Activated CD8-positive, alpha-beta T cell treated with anti-CD3 and anti-CD28 coated beads, Interleukin-2, amount 10 ng/mL, durations not matched to agents 7 days and 5 days (primary cell): ENCODE results near the gene GLT8D2. TPM values are rescaled to one million over a fixed set of nuclear protein-coding genes. Genes with fewer than 3 reads are reported as not detected.
A peak's percentile ranks its signal among the peaks of the same experiment; 100 is the strongest.

Experiments
- ATAC-seq: fragments of 150-1000 bp; cut with Tn5 transposase; one replicate; pipeline ENCODE4 v1.10.0; 2021; ENCODE audit warnings: moderate library complexity
- CTCF ChIA-PET: fragments of 350-600 bp; sonication (Branson Sonifier 250); formaldehyde crosslinking; loops from one replicate; lab custom pipeline; 2021; ENCODE audit warnings: antibody characterized with exemption; lab: Charles Lee
- POLR2A ChIA-PET: fragments of 350-600 bp; sonication (Branson Sonifier 250); formaldehyde crosslinking; loops from one replicate; lab custom pipeline; 2021; ENCODE audit warnings: antibody characterized with exemption; lab: Charles Lee
- DNase-seq: peaks from one replicate; pipeline ENCODE4 v3.0.0-alpha.2; 2020
- H3K27ac Mint-ChIP-seq: one replicate; pipeline ENCODE4 v1.8.0; 2021; ENCODE audit warnings: mild to moderate bottlenecking, mixed read lengths
- H3K27me3 Mint-ChIP-seq: one replicate; pipeline ENCODE4 v1.8.0; 2021; ENCODE audit warnings: low read depth, mixed read lengths
- H3K36me3 Mint-ChIP-seq: one replicate; pipeline ENCODE4 v1.8.0; 2021; ENCODE audit warnings: low read depth, mixed read lengths
- H3K4me1 Mint-ChIP-seq: one replicate; pipeline ENCODE4 v1.8.0; 2021; ENCODE audit warnings: low read depth, mixed read lengths
- H3K4me3 Mint-ChIP-seq: one replicate; pipeline ENCODE4 v1.8.0; 2021; ENCODE audit warnings: mild to moderate bottlenecking, mixed read lengths
- H3K9me3 Mint-ChIP-seq: one replicate; pipeline ENCODE4 v1.8.0; 2022; ENCODE audit warnings: mixed read lengths; ENCODE audit not compliant: insufficient read depth
- total RNA-seq, 2 experiments: library from RNA; stranded (reverse); gene quantifications; one replicate each; pipeline ENCODE4 v1.2.3, GENCODE V29; 2021

The GLT8D2 gene
- total RNA-seq, 2 experiments from 2014 or later: not detected

DNA sequence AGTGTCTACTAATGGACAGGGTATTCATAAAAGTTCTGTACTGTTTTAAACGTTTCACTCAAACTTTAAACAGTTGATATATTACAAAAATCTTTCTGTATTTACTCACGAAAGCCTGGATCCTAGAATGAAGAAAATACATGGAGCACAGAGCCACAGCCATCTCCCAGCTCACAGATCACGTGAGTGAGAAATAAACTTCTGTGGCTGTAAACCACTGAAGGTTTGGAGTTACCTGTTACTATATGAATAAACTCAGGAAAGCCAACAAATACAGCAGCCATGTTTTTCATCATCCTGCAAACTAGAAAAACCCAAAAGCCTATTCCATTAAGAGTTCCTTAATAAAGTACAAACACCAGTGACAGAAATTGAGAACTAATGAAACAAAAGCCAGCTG lies 85.2 kb downstream of the GLT8D2 start:
- ChIA-PET CTCF (interaction anchor here (1.1 to 4.2 kb wide), 7 partner anchors 8 to 144 kb away, joined by 3 to 22 read pairs (median 10); partner anchors contain the start of gene HSP90B1), POLR2A (interaction anchor here (1.0 to 4.3 kb wide), 7 partner anchors 10 to 99 kb away, joined by 3 to 80 read pairs (median 6); partner anchors contain the start of genes HCFC2 and HSP90B1)
- Mint-ChIP-seq H3K36me3 (peaks cover 27% of the 10 kb centered on the region), H3K9me3 (no peaks in the 10 kb centered on the region), H3K27ac (peak overlapping the region; percentile 96), H3K4me1 (peaks cover 49% of the 10 kb centered on the region), H3K4me3 (peak overlapping the region; percentile 95), H3K27me3 (no peaks in the 10 kb centered on the region)
- DNase-seq (no peak), ATAC-seq (no peak)

DNA sequence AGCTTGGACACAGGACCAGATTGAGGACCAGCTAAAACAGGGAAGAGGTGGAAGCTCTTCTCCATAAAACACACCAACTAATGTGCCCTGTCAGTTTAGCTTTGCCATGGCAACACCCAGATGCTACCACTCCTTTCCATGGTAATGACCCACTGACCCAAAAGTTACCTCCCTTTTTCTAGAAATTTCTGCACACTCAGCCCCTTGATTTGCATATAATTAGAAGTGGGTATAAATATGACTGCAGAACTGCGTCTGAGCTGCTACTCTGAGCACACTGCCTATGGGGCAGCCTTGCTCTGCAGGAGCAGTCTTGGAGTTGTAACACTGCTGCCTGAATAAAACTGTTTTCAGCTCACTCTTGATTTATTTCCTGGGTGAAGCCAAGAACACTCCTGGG lies 87.5 kb downstream of the GLT8D2 start:
- ChIA-PET POLR2A (no interaction called here), CTCF (interaction anchor here (0.9 to 1.3 kb wide), 3 partner anchors 9 to 79 kb away, joined by 3 read pairs; no protein-coding TSS in a partner anchor)
- Mint-ChIP-seq H3K4me3 (no peak overlapping the region), H3K4me1 (peaks cover 33% of the 10 kb centered on the region), H3K27me3 (no peaks in the 10 kb centered on the region), H3K9me3 (no peaks in the 10 kb centered on the region), H3K27ac (no peak overlapping the region), H3K36me3 (peaks cover 12% of the 10 kb centered on the region)
- ATAC-seq (no peak), DNase-seq (no peak)

DNA sequence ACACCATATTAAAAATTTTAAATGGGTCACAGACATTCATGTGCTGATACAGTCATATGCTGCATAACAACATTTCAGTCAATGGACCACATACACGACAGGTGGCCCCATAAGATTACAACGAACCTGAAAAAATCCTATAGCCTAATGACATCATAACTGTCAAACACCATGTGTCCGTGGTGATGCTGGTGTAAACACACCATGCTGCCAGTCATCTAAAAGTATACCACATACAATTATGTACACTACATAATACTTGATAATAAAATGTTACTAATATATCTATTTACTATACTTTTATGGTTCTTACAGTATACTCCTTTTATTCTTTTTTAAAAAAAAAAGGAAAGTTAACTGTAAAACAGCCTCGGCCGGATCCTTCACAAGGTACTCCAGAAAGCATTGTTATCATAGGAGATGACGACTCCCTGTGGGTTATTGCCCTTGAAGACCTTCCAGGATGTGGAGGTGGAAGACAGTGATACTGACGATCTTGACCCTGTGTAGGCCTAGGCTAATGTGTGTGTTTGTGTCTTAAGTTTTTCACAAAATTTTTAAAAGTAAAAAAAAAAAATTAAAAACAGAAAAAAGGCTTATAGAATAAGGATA lies 89.3 kb downstream of the GLT8D2 start:
- ChIA-PET POLR2A (interaction anchor here (1.1 kb wide), 1 partner anchor 11 kb away, joined by 3 read pairs; no protein-coding TSS in a partner anchor), CTCF (no interaction called here)
- peaks cover 32% of the 10 kb centered on the region for H3K4me1 Mint-ChIP-seq
- ATAC-seq (no peak), DNase-seq (no peak)
- H3K4me3 Mint-ChIP-seq: no peak overlapping the region
- H3K9me3 Mint-ChIP-seq: no peaks in the 10 kb centered on the region
- H3K36me3 Mint-ChIP-seq: peaks cover 12% of the 10 kb centered on the region
- no peak overlapping the region for H3K27ac Mint-ChIP-seq
- H3K27me3 Mint-ChIP-seq: no peaks in the 10 kb centered on the region

DNA sequence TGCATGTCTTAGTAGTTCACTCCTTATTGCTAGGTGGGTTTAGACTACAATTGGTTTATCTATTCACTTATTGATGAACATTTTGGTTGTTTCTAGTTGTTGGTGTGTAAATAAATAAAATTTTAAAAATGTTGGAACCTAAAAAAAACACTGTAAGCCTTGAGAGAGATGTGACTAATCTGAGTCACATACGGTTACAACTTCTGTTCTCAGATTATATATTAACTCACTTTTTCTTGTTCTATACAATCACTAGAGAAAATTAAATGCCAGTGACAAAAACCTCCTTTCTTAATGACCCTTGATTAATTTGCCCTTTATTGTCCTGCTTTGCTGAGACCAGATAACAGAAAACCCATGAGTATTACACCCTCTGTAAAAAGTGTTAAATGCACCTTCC lies 91.4 kb downstream of the GLT8D2 start:
- H3K36me3 Mint-ChIP-seq: peaks cover 15% of the 10 kb centered on the region
- no peaks in the 10 kb centered on the region for H3K9me3 Mint-ChIP-seq
- POLR2A ChIA-PET: no interaction called here
- H3K27me3 Mint-ChIP-seq: no peaks in the 10 kb centered on the region
- H3K4me1 Mint-ChIP-seq: peaks cover 34% of the 10 kb centered on the region
- CTCF ChIA-PET: no interaction called here
- no peak for ATAC-seq
- H3K27ac Mint-ChIP-seq: no peak overlapping the region
- no peak for DNase-seq
- H3K4me3 Mint-ChIP-seq: no peak overlapping the region

DNA sequence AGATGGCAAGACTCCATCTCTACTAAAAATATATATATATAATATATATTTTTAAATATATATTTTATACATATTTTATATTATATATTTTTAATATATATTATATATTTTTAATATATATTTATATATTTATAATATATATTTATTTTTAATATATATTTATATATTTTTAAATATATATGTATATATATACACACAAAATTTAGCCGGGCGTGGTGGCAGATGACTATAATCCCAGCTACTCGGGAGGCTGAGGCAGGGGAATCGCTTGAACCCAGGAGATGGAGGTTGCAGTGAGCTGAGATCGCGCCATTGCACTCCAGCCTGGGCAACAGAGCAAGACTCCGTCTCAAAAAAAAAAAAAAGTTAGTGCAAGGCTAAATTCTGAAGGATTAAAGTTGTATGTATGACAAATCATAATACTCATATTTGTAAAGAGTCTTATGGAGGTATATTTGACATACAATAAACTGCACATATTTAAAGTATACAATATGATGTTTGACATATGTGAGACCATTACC lies 92.1 kb downstream of the GLT8D2 start:
- Mint-ChIP-seq H3K4me1 (peaks cover 33% of the 10 kb centered on the region), H3K27ac (peak overlapping the region; percentile 98)

DNA sequence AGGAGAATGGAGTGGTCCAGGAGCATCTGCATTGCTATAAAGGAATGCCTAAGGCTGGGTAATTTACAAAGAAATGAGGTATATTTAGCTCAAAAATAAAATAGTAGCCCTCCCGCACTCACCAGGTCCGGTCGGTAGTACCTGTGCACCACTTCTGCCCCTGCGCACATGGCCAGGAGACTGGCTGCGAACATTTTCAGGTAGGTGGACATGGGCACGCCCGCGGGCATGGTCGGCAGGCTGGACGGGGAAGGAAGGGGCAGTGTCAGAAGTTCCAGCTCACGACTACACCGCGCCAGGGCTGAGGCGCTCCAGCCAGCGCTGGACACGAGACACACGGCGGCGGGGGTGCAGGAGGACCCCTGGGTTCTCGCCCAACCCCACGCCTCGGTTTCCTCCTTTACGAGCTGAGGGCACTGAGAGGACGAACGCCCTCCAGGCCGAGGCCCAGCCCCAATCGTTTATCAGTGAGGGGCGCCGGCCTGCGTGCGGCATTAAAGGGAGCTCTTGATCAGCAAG lies 93.4 kb downstream of the GLT8D2 start:
- Mint-ChIP-seq H3K9me3 (no peaks in the 10 kb centered on the region), H3K36me3 (peaks cover 32% of the 10 kb centered on the region), H3K4me1 (peaks cover 41% of the 10 kb centered on the region), H3K4me3 (peak overlapping the region; percentile 98), H3K27me3 (no peaks in the 10 kb centered on the region), H3K27ac (peak overlapping the region; percentile 98)
- ATAC-seq (no peak), DNase-seq (peak; percentile 28)
- CTCF ChIA-PET: interaction anchor here (0.7 to 2.1 kb wide), 10 partner anchors 9 to 152 kb away, joined by 3 to 11 read pairs (median 6); partner anchors contain the start of genes HSP90B1 and TDG
- POLR2A ChIA-PET: interaction anchor here (0.6 to 6.7 kb wide), 13 partner anchors 9 to 108 kb away, joined by 3 to 80 read pairs (median 4); partner anchors contain the start of genes HCFC2, HSP90B1 and TDG

More for the DNA sequence above, 92.1 kb downstream of the GLT8D2 start:
- no peak for ATAC-seq
- no peak for DNase-seq
- CTCF ChIA-PET: interaction anchor here (2.0 kb wide), 1 partner anchor 74 kb away, joined by 10 read pairs; no protein-coding TSS in a partner anchor
- no peaks in the 10 kb centered on the region for H3K27me3 Mint-ChIP-seq
- no peaks in the 10 kb centered on the region for H3K9me3 Mint-ChIP-seq
- H3K36me3 Mint-ChIP-seq: peaks cover 21% of the 10 kb centered on the region
- H3K4me3 Mint-ChIP-seq: peak overlapping the region; percentile 98
- POLR2A ChIA-PET: interaction anchor here (0.6 to 6.7 kb wide), 2 partner anchors 8 to 61 kb away, joined by 3 to 80 read pairs; partner anchors contain the start of gene TDG

DNA sequence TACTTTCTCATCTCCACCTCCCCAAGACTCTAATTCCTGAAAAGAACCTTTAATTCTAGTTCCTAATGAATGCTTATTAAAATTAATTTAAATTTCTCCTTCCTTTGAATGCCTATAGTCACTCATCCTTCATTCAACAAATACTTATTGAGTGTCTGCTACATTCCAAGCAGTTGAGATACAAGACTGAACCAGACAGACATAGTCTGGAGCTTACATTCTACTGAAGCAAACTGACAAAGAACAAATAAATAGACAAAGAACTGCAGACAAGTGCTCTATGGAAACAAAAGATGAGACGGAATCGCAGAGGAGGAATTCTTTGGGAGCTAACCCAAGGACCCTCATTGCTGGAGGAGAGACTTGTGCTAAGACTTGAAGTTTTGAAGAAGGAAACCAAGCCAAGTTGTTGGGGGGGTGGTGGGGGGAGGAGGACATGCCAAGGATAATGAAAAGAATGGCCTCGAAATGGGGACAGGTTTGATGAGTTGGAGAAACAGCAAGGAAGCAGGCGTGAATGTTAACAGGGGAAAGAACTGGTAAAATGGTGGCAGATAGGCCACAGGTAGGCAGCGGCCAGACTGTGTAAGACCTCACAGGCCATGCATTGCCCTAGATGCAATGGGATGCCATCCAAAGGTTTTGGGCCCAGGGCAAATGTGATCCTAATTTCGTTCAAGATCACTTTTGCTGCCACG lies 94.0 kb downstream of the GLT8D2 start:
- POLR2A ChIA-PET: interaction anchor here (0.9 to 6.7 kb wide), 9 partner anchors 10 to 76 kb away, joined by 3 to 80 read pairs (median 6); partner anchors contain the start of genes HSP90B1 and TDG
- Mint-ChIP-seq H3K27me3 (no peaks in the 10 kb centered on the region), H3K36me3 (peaks cover 35% of the 10 kb centered on the region), H3K4me1 (peaks cover 42% of the 10 kb centered on the region), H3K27ac (peak overlapping the region; percentile 98), H3K4me3 (peak overlapping the region; percentile 98), H3K9me3 (no peaks in the 10 kb centered on the region)
- ATAC-seq (peak; percentile 6), DNase-seq (no peak)
- CTCF ChIA-PET: interaction anchor here (0.7 to 2.1 kb wide), 10 partner anchors 9 to 152 kb away, joined by 3 to 11 read pairs (median 6); partner anchors contain the start of genes HSP90B1 and TDG

DNA sequence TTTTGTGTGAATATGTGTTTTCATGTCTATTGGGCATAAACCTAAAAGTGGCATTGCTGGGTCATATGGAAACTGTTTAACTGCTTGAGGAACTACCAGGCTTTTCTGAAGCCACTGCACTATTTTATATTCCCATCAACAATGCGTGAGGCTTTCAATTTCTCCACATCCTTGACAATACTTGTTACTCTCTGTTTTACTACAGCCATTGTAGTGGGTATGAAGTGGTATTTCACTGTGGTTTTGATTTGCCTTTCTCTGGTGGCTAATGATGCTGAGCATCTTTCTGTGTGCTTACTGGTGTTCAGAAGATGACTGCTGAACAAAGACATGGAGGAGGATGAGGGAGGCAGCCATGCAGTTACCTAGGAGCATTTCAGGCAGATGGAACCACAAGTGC lies 97.5 kb downstream of the GLT8D2 start:
- DNase-seq: no peak
- POLR2A ChIA-PET: interaction anchor here (0.7 to 6.7 kb wide), 2 partner anchors 13 to 185 kb away, joined by 3 to 80 read pairs; partner anchors contain the start of gene TDG
- Mint-ChIP-seq H3K27me3 (no peaks in the 10 kb centered on the region), H3K4me1 (peaks cover 54% of the 10 kb centered on the region), H3K9me3 (no peaks in the 10 kb centered on the region), H3K27ac (peak overlapping the region; percentile 44), H3K4me3 (no peak overlapping the region), H3K36me3 (peaks cover 66% of the 10 kb centered on the region)
- CTCF ChIA-PET: interaction anchor here (1.5 kb wide), 1 partner anchor 14 kb away, joined by 5 read pairs; no protein-coding TSS in a partner anchor
- ATAC-seq: no peak

DNA sequence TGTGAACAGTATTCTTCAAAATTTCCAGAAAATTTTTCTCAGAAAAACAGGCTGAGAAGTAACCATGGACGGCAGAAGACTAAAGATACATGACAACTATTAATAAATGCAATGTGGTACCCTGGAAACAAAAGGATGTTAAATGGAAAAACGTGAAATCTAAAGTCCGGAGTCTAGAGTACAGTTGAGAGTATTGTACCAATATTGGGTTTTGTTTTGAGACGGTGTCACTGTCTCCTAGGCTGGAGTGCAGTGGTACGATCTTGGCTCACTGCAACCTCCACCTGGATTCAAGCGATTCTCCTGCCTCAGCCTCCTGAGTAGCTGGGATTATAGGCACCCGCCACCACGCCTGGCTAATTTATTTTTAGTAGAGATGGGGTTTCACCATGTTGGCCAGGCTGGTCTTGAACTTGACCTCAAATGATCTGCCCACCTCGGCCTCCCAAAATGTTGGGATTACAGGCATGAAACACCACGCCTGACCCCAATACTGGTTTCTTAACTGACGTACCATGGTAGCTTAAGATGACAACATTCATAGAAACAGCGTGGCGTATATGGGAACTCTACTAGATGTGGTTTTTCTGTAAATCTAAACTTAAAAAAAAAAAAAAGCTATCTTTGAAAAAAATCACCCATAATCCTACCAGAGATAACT lies 101.1 kb downstream of the GLT8D2 start:
- Mint-ChIP-seq H3K4me1 (peaks cover 43% of the 10 kb centered on the region), H3K9me3 (no peaks in the 10 kb centered on the region), H3K4me3 (no peak overlapping the region), H3K27me3 (no peaks in the 10 kb centered on the region), H3K27ac (peak overlapping the region; percentile 30), H3K36me3 (peaks cover 87% of the 10 kb centered on the region)
- DNase-seq (no peak), ATAC-seq (no peak)
- POLR2A ChIA-PET: interaction anchor here (0.8 to 2.9 kb wide), 5 partner anchors 12 to 19 kb away, joined by 3 to 9 read pairs (median 5); partner anchors contain the start of genes HSP90B1 and TDG
- CTCF ChIA-PET: interaction anchor here (1.3 to 1.5 kb wide), 2 partner anchors 9 to 14 kb away, joined by 4 read pairs; no protein-coding TSS in a partner anchor

DNA sequence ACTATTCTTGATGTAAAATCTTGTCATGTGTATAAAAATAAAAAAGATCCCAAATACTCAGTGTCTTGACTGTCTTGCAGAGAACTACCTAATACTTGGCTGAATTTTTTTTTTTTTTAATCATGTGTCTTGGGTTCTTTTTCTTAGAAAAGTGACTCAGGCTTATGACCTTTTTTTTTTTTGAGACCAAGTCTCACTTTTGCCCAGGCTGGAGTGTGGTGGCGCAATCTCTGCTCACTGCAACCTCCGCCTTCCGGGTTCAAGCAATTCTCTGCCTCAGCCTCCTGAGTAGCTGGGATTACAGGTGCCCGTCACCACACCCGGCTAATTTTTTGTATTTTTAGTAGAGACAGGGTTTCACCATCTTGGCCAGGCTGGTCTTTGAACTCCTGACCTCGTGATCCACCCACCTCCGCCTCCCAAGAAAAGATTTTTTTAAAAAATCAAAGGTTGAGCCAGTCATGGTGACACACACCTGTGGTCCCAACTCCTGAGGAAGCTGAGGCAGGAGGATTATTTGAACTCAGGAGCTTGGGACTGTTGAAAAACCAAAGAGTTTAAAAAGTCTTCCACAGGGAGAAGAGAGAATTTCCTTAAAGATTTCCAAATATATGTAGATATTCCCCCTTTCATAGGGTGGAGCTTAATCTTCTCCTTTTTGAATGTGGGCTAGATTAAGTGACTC lies 102.0 kb downstream of the GLT8D2 start:
- H3K9me3 Mint-ChIP-seq: no peaks in the 10 kb centered on the region
- ATAC-seq: no peak

More for the DNA sequence above, 102.0 kb downstream of the GLT8D2 start:
- ChIA-PET POLR2A (interaction anchor here (0.8 to 2.9 kb wide), 2 partner anchors 12 to 18 kb away, joined by 4 to 9 read pairs; partner anchors contain the start of gene TDG), CTCF (interaction anchor here (1.5 to 1.6 kb wide), 2 partner anchors 8 to 9 kb away, joined by 4 to 6 read pairs; a partner anchor contains a TSS)
- Mint-ChIP-seq H3K36me3 (peaks cover 87% of the 10 kb centered on the region), H3K4me3 (no peak overlapping the region), H3K4me1 (peaks cover 41% of the 10 kb centered on the region), H3K27me3 (no peaks in the 10 kb centered on the region), H3K27ac (no peak overlapping the region)
- no peak for DNase-seq
